H9 (cell line): ENCODE measurements around the gene LAMC2. TPM values are rescaled to one million over a fixed set of nuclear protein-coding genes. Genes with fewer than 3 reads are reported as not detected.

Experiments
- DNase-seq: peaks from one replicate; pipeline ENCODE4 v3.0.0-alpha.2; 2017
- H2AFZ ChIP-seq: one replicate; pipeline ENCODE4 v1.6.1; 2013; ENCODE audit warnings: mild to moderate bottlenecking, low read length, control low read depth, moderate library complexity
- H2AK5ac ChIP-seq: 2 replicates; pipeline ENCODE4 v1.6.1; 2013; ENCODE audit warnings: low read length, control low read depth, mixed read lengths; ENCODE audit not compliant: insufficient read length
- H2BK120ac ChIP-seq: one replicate; pipeline ENCODE4 v1.6.1; 2013; ENCODE audit warnings: low read depth, mild to moderate bottlenecking, low read length, control low read depth, inconsistent platforms; ENCODE audit not compliant: poor library complexity, severe bottlenecking
- H2BK12ac ChIP-seq: 2 replicates; pipeline ENCODE4 v1.6.1; 2013; ENCODE audit warnings: low read length, control low read depth, mixed read lengths, low read depth; ENCODE audit not compliant: insufficient read length
- H2BK15ac ChIP-seq: 2 replicates; pipeline ENCODE4 v1.6.1; 2013; ENCODE audit warnings: low read depth, low read length, control low read depth
- H2BK20ac ChIP-seq: one replicate; pipeline ENCODE4 v1.6.1; 2013; ENCODE audit warnings: low read depth, mild to moderate bottlenecking, low read length, control low read depth, inconsistent platforms; ENCODE audit not compliant: poor library complexity, severe bottlenecking
- H2BK5ac ChIP-seq: 2 replicates; pipeline ENCODE4 v1.6.1; 2013; ENCODE audit warnings: low read length, control low read depth, mixed read lengths; ENCODE audit not compliant: insufficient read length
- H3K14ac ChIP-seq: 2 replicates; pipeline ENCODE4 v1.6.1; 2013; ENCODE audit warnings: low read length, control low read depth; ENCODE audit not compliant: insufficient read depth
- H3K18ac ChIP-seq: 2 replicates; pipeline ENCODE4 v1.6.1; 2013; ENCODE audit warnings: low read depth, mild to moderate bottlenecking, mixed read lengths, low read length, control low read depth; ENCODE audit not compliant: insufficient read length
- H3K23ac ChIP-seq: 2 replicates; pipeline ENCODE4 v1.6.1; 2013; ENCODE audit warnings: low read length, control low read depth, mixed read lengths, low read depth; ENCODE audit not compliant: insufficient read length
- H3K23me2 ChIP-seq: 2 replicates; pipeline ENCODE4 v1.6.1; 2013; ENCODE audit warnings: low read depth, mild to moderate bottlenecking, mixed read lengths, low read length, control low read depth; ENCODE audit not compliant: insufficient read length, poor library complexity, severe bottlenecking
- H3K27ac ChIP-seq: 2 replicates; pipeline ENCODE4 v1.5.1; 2013; ENCODE audit warnings: low read length, control low read depth, mixed read lengths, low read depth; ENCODE audit not compliant: insufficient read length
- H3K27me3 ChIP-seq: 2 replicates; pipeline ENCODE4 v1.6.1; 2013; ENCODE audit warnings: low read length, control low read depth, inconsistent platforms; ENCODE audit not compliant: insufficient read depth
- H3K4ac ChIP-seq: 2 replicates; pipeline ENCODE4 v1.6.1; 2013; ENCODE audit warnings: low read depth, mild to moderate bottlenecking, control low read depth, inconsistent platforms, low read length, moderate library complexity
- H3K4me1 ChIP-seq: 2 replicates; pipeline ENCODE4 v1.6.1; 2013; ENCODE audit warnings: low read length, control low read depth, inconsistent platforms; ENCODE audit not compliant: insufficient read depth
- H3K4me2 ChIP-seq: 2 replicates; pipeline ENCODE4 v1.6.1; 2013; ENCODE audit warnings: low read length, control low read depth, mixed read lengths; ENCODE audit not compliant: insufficient read length, insufficient read depth
- H3K56ac ChIP-seq: 2 replicates; pipeline ENCODE4 v1.6.1; 2013; ENCODE audit warnings: low read depth, mild to moderate bottlenecking, mixed read lengths, low read length, control low read depth; ENCODE audit not compliant: insufficient read length
- H3K79me1 ChIP-seq: 2 replicates; pipeline ENCODE4 v1.6.1; 2013; ENCODE audit warnings: low read depth, mild to moderate bottlenecking, moderate library complexity, low read length, control low read depth, inconsistent platforms; ENCODE audit not compliant: insufficient read depth, poor library complexity, severe bottlenecking
- H3K79me2 ChIP-seq: 2 replicates; pipeline ENCODE4 v1.6.1; 2013; ENCODE audit warnings: low read length, control low read depth, inconsistent platforms; ENCODE audit not compliant: insufficient read depth
- H3K9ac ChIP-seq: 2 replicates; pipeline ENCODE4 v1.6.1; 2013; ENCODE audit warnings: low read length, control low read depth, mixed read lengths; ENCODE audit not compliant: insufficient read length; ENCODE audit errors: extremely low read depth
- H3K9me3 ChIP-seq: one replicate; pipeline ENCODE4 v1.6.1; 2013; ENCODE audit warnings: low read depth, low read length, inconsistent platforms; ENCODE audit not compliant: control insufficient read depth
- H3T11ph ChIP-seq: one replicate; pipeline ENCODE4 v1.6.1; 2013; ENCODE audit warnings: mild to moderate bottlenecking, low read length, control low read depth, inconsistent platforms
- H4K20me1 ChIP-seq: one replicate; pipeline ENCODE4 v1.6.1; 2013; ENCODE audit not compliant: control insufficient read depth, insufficient read length, insufficient read depth
- H4K5ac ChIP-seq: 2 replicates; pipeline ENCODE4 v1.6.1; 2013; ENCODE audit warnings: low read depth, mild to moderate bottlenecking, mixed read lengths, low read length, control low read depth; ENCODE audit not compliant: insufficient read length
- H4K8ac ChIP-seq: replicated peaks from 2 replicates; pipeline ENCODE4 v1.6.1; 2013; ENCODE audit warnings: low read length, control low read depth, mixed read lengths, low read depth; ENCODE audit not compliant: insufficient read length
- H4K91ac ChIP-seq: 2 replicates; pipeline ENCODE4 v1.6.1; 2013; ENCODE audit warnings: low read depth, mild to moderate bottlenecking, moderate library complexity, mixed read lengths, low read length, control low read depth; ENCODE audit not compliant: insufficient read length
- H3K27ac Mint-ChIP-seq, 3 experiments: 2 replicates in 2 of 3; 3 replicates in 1 of 3; pipeline ENCODE4 v1.8.0; 2020 to 2021; ENCODE audit warnings: mixed read lengths in 3 of 3, mild to moderate bottlenecking in 1 of 3, moderate library complexity in 1 of 3
- H3K27me3 Mint-ChIP-seq: 2 replicates; pipeline ENCODE4 v1.8.0; 2021; ENCODE audit warnings: low read depth, mild to moderate bottlenecking, moderate library complexity, mixed read lengths
- H3K36me3 Mint-ChIP-seq, 3 experiments: 2 replicates in 2 of 3; 3 replicates in 1 of 3; pipeline ENCODE4 v1.8.0; 2020 to 2021; ENCODE audit warnings: low read depth in 3 of 3, mixed read lengths in 3 of 3; ENCODE audit not compliant: insufficient read depth in 1 of 3
- H3K4me1 Mint-ChIP-seq, 2 experiments: 2 replicates each; pipeline ENCODE4 v1.8.0; 2020; ENCODE audit warnings: mixed read lengths in 2 of 2
- H3K4me3 Mint-ChIP-seq, 2 experiments: 2 replicates in 1 of 2; 3 replicates in 1 of 2; pipeline ENCODE4 v1.8.0; 2020 to 2021; ENCODE audit warnings: mild to moderate bottlenecking in 2 of 2, mixed read lengths in 2 of 2, moderate library complexity in 1 of 2
- H3K9me3 Mint-ChIP-seq, 2 experiments: 2 replicates in 1 of 2; 3 replicates in 1 of 2; pipeline ENCODE4 v1.8.0; 2020; ENCODE audit warnings: mild to moderate bottlenecking in 2 of 2, mixed read lengths in 2 of 2, moderate library complexity in 1 of 2
- WGBS: extraction: QIAGEN DNeasy Blood & Tissue Kit; methylation state at CpG from one replicate; pipeline ENCODE4 v1.1.7; 2013; ENCODE audit warnings: missing lambda C conversion rate, low lambda C conversion rate, mixed read lengths; ENCODE audit not compliant: insufficient read length; ENCODE audit errors: extremely low coverage; 5-methylcytosine and 5-hydroxymethylcytosine counted together
- total RNA-seq: library from RNA; stranded (reverse); gene quantifications from 2 replicates; pipeline ENCODE4 v1.2.1, GENCODE V29; 2021
- TF ChIP-seq, protein P1 (sequence below): fragments of 200-600 bp; sonication (generic); conservative IDR thresholded peaks from 3 replicates; pipeline ENCODE4 v1.8.0; 2021; ENCODE audit warnings: antibody characterized with exemption, mild to moderate bottlenecking

LAMC2 gene
- total RNA-seq, 1 experiment from 2014 or later: 7.4 TPM

DNA sequence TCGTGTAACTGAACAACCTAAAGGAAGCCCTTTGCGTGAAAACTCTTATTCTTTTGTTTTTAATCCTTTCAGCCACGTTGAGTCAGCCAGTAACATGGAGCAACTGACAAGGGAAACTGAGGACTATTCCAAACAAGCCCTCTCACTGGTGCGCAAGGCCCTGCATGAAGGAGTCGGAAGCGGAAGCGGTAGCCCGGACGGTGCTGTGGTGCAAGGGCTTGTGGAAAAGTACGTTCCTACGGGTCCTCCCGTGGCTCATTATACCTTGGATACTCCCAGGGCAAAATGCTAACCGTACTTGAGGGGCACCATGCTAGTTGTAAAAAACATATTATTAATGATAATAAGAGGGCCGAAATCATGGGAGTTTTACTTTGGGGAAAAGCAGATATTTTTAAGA lies 49.4 kb downstream of the LAMC2 start:
- H3K36me3 Mint-ChIP-seq: peaks cover 0 to 2% (median 0%) of the 10 kb centered on the region in 3 experiments; a peak in 1 of 7 replicates
- H2AFZ ChIP-seq: no peak overlapping the region
- no peak overlapping the region for H2BK20ac ChIP-seq
- no CpG with 5 or more reads among the region's 14 CpGs for WGBS
- H2AK5ac ChIP-seq: no peak overlapping the region
- H3K27me3 ChIP-seq: no peaks in the 10 kb centered on the region
- H3K4me1 ChIP-seq: peaks cover 10% of the 10 kb centered on the region; the same call in 1 of the 2 replicates
- H4K91ac ChIP-seq: no peak overlapping the region
- H3K79me1 ChIP-seq: no peaks in the 10 kb centered on the region
- H4K5ac ChIP-seq: no peak overlapping the region
- peak overlapping the region; percentile 35 to 67 for H3K4me3 Mint-ChIP-seq
- H3K23me2 ChIP-seq: peaks cover 7% of the 10 kb centered on the region
- H3K4me2 ChIP-seq: peak overlapping the region; percentile 49
- no peak overlapping the region for H3K4ac ChIP-seq
- H2BK15ac ChIP-seq: no peak overlapping the region
- TF ChIP-seq, protein P1, sequence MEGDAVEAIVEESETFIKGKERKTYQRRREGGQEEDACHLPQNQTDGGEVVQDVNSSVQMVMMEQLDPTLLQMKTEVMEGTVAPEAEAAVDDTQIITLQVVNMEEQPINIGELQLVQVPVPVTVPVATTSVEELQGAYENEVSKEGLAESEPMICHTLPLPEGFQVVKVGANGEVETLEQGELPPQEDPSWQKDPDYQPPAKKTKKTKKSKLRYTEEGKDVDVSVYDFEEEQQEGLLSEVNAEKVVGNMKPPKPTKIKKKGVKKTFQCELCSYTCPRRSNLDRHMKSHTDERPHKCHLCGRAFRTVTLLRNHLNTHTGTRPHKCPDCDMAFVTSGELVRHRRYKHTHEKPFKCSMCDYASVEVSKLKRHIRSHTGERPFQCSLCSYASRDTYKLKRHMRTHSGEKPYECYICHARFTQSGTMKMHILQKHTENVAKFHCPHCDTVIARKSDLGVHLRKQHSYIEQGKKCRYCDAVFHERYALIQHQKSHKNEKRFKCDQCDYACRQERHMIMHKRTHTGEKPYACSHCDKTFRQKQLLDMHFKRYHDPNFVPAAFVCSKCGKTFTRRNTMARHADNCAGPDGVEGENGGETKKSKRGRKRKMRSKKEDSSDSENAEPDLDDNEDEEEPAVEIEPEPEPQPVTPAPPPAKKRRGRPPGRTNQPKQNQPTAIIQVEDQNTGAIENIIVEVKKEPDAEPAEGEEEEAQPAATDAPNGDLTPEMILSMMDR: no peak
- peak overlapping the region; percentile 50 to 97 (median 91); a peak in 6 of 7 replicates for H3K27ac Mint-ChIP-seq
- H3K18ac ChIP-seq: no peak overlapping the region
- no peak overlapping the region for H2BK5ac ChIP-seq
- H3K14ac ChIP-seq: peak overlapping the region; percentile 20; the same call in 1 of the 2 replicates
- H3K27me3 Mint-ChIP-seq: no peaks in the 10 kb centered on the region
- no peak overlapping the region for H3K56ac ChIP-seq
- no peak overlapping the region for H2BK120ac ChIP-seq
- no peaks in the 10 kb centered on the region for H3K9me3 ChIP-seq
- DNase-seq: no peak
- no peak overlapping the region for H3K27ac ChIP-seq
- no peak overlapping the region for H3K9ac ChIP-seq
- no peaks in the 10 kb centered on the region for H3K9me3 Mint-ChIP-seq
- H3K79me2 ChIP-seq: no peaks in the 10 kb centered on the region
- H3K23ac ChIP-seq: no peak overlapping the region
- H2BK12ac ChIP-seq: peak overlapping the region; percentile 86
- no peaks in the 10 kb centered on the region for H4K20me1 ChIP-seq
- H3K4me1 Mint-ChIP-seq: peaks cover 31 to 37% of the 10 kb centered on the region in 2 experiments
- H3T11ph ChIP-seq: no peak overlapping the region
- H4K8ac ChIP-seq: no peak overlapping the region
